GM19467 (cell line): Measurements from ENCODE around the gene CFAP299.
"Not testable (repeated sequence)": the region's sequence is repeated elsewhere in the genome, so short reads cannot be mapped to it uniquely, and the experiment has no call there.

Experiments
- ATAC-seq: cut with Tn5 transposase; IDR thresholded peaks from one replicate; pipeline ENCODE4 v1.9.1; 2021; ENCODE audit warnings: mild to moderate bottlenecking, moderate library complexity; ENCODE audit not compliant: unreplicated experiment

Gene CFAP299

DNA sequence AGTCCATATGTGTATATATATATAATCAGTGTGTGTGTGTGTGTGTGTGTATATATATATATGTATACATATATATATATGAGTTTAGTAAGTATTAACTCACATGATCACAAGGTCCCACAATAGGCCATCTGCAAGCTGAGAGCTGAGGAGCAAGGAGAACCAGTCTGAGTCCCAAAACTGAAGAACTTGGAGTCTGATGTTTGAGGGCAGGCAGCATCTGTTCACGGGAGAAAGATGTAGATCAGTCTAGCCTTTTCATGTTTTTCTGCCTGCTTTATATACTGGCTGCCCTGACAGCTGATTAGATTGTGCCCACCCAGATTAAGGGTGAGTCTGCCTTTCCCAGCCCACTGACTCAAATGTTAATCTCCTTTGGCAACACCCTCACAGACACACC, 465.2 kb downstream of the CFAP299 start:
- not testable (repeated sequence) for ATAC-seq

DNA sequence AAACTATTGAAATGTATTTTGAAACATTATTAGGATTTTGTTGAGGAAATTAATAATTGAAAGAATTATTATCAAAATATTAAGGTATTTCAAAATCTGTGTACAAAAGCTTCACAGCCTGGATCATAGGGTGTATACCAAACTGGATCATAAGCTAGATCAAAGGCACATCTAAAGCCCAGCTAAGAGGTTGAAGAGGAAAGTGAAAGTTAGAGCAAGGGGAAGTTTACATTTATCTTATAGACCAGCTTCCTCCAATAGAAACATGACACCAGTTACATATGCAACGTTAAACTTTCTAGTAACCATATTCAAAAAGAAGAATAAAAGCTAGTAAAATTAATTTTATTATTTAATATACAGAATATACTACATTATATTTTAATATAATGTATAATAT, 467.8 kb downstream of the CFAP299 start:
- ATAC-seq = no peak

DNA sequence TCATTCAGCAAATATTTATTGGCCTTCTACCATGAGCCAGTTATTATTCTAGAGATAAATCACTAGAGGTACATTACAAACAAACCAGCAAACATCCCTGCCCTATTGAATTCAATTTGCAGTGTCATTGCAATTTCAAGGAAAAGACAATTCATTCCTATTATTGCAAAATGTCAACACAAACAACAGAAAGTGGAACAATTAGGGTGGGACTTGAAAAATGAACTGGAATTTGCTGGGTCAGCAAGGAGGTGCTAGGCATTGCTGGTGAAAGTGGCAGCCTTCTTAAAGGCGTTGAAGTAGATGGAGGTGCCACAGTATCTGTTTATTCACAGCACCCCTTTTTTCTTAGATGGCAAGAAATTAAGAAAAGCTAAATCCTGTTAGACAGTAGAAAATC, 470.9 kb downstream of the CFAP299 start:
- no peak for ATAC-seq

DNA sequence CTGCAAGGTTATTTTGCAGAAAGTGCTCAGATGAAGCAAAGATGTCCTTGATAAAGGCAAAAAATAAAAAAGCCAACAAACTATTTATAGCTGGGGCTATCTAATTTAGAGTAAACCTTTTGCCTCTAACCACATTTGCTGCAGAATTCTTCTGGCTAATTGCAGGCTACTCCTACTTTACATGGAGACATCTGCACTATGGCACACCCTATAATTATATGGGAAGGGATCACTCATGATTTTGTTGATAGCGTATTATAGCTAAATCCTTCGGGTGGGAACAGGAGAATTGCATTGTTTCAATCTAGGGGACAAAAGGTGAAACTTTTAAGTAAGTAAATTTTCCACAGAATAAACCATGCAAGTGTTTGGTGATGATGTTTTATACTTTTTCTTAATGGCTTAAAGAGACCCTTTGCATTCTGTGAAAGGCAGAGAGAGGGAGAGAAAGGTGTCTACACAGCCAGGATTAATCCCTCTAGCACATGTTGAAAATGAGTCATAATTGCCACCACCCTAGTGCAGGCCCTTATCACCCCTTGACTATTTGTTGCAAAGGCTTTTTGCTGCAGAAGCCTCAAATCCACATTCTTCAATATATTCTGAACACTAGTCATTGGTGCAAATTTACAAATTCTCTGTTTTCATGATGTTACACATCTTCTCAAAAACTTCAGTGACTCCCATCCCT, 473.7 kb downstream of the CFAP299 start:
- ATAC-seq = no peak

DNA sequence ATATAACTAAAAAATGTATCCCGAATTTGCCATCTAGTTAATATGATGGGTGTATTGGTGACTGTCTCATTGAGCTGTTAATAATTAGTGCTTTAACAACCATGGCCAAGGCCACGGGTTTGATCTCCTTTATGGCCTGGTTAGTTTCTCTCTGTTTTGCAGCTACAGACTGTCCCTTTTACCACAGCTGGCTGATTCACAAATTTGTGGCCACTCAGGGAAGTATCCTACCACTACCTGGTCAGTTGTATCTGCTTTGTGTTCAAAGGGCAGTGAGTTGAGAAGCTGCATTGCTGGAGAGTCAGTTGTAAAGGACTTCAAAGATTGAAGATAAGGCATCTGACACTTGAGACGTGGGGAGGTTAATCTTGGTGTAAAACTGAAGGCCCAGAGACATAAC, 475.9 kb downstream of the CFAP299 start:
- no peak for ATAC-seq

DNA sequence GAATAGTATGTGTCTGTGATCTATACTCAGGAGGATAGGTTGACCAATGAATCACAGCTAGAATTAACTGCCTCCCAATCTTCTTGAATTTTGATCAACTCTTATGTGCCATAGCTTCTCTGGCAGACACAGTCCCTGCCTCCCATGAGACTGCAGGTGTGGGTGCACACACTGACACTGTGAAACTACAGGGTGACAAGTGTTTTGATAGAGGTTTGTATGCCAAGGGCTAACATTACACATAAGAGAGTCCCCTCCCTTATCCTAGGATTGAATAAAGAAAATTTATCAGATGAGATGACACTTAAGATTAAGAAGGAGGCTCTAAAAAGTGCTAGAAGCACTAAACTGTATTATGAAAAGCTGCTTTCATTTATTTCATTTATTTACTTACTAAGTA, 476.6 kb downstream of the CFAP299 start:
- ATAC-seq = no peak

DNA sequence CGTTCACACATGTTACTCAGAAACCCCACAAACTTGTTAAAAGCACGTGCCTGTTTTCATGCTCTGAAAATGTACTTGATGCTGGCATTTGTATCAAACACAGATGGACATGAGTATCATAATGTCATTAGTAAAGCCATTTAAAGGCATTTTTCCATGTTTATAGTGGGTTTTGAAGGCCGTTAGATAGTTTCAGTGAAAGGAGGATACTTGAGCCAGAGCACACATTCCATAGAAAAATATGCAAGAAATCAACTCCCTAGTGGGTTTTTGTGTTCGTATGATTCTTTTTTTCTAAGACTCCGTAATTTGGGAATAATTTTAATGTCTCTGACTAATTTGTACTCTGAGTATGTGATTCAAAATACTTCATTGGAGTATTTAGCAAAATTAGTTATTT, 478.7 kb downstream of the CFAP299 start:
- no peak for ATAC-seq

DNA sequence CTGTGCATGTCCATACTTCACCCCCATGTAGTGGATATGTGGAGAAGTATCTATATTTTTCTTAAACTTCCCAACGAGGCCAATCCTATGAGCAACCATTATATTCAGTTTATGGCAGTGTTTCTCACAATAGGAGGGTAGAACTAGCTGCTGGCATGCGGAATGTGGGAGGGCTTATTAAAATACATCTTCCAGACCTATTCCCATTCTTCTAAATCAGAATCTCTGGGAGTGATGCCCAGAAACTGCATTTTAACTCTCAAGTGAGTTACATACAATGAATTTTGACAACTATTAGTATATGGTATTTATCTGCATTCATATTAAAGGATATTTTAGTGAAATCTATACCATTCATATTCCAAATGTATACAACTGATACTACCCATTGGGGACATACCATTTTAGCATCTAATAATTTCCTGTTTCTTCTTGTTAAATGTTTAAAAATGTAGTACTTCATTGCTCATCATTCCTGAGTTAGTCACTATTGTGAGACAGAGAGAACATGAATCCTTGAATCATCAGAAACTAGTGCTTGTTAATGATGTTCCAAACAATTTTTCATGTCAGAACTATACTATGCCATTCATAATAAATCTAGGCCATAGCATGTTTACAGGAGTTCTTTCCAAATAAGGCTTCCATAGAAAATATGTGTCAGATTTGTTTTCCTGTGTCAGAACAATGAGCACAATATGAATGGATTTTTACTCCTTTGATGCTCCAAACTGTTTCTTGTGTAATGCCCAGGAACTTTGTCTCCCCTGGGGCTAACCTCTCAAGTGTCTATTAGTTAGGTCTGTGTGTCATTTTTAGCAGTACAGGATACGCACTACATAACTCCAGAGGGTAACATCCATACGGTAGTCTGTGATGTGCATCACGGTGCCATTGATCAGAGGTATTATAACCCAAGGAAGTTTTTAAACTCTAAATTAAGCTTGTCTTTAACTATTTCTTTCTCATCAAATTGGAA, 496.1 kb downstream of the CFAP299 start:
- no peak for ATAC-seq

DNA sequence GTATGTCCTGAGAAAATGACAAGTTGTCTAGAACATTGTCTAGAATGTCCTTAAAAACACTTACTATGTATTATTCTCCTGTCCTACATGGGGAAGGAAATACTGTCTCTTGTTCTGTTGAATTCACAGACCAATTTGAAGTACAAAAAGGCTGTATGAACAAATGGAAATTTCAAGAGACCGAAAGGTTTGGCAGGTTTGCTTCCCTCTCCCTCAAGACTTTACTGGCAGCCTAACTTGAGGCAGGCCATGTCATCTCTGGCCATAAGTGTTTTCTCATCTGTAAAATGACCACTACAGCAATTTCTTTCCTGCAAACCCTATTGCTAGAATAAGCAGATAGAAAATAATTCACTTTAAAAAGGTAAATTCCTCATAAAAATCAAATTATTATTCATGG, 503.8 kb downstream of the CFAP299 start:
- no peak for ATAC-seq

DNA sequence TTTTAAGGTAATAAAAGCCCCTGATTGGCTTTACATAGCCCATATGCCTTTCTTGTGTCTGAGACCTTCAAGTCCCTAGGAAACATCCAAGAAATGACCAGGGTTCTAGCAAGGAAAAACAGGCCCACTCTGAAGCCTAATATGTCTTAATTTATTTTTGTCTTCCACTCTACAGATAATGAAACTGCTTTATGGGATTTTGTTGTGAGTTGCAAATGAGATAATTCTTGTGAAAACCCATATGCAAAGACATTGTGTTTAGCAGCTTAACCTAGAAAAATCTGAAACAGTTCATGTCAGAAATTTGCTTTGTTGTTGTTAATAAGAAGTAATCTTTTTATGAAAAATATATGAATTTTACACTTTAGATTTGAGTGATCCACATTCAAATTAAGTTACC, 504.3 kb downstream of the CFAP299 start:
- ATAC-seq = no peak

DNA sequence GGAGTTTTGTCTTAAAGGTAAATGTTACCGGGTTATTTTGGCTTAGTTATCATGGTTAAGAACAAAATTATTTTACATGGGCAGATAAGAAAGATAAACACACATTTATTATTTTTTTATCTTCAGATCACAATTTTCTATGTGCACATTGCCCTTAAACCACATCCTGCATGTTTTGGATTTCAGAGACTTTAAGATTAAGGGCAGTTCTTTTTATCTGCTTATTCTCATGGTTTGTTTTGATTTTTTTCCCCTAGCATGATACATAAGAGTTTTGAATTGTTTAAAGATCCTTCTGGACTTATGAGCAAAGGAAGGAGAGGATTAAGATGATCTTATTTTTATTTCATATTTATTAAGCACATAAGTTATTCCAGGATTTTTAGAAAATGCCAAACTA, 504.9 kb downstream of the CFAP299 start:
- ATAC-seq = no peak

DNA sequence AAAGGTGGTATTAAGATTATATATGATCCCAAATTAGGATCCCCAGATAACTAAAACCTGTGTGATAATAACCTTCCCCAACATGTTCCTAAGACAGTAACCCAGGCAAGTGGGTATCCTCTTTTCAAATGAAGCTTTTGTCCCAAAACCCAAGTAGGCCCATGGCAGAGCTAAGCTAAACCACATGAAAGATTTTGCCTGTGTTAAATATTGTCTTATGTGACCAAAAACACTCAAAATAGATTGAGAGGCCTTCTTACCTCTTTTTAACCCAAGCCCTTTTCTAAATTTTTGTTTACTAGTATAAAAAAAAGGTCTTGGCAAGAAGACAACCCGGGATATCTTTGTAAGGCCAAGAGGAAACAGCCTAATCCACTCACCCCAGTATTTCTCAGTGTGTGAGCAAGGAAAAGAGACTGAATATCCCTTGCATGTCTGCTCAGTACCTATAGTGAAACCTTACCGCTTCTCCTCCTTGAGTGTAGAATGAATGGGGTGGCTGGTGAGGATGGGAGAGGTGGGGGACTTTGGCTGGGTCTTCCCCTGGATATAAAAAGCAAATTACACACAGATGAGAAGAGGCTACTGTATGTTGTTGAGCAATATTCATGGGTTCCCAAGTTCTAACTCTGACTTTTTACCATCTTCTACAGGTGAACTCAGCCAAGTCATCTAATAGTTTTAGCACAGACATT, 506.2 kb downstream of the CFAP299 start:
- ATAC-seq = no peak

DNA sequence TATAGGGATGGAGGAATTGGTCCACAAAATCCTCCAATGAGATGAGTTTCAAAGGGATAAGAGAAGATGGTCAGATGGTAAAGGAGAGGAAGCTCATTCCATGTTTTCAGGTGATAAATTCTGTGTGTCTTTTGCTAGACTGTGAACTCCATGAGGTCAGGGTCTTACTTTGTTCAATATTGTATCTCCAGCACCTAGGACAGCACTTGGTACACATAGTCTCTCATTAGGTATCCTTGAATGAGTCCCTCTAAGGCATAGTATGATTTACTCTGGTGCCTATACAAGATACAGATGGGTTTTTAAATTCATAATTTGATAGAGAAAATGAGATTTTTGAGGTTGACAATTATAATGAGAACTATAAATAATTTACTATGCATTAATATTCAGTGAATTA, 510.7 kb downstream of the CFAP299 start:
- ATAC-seq = no peak

DNA sequence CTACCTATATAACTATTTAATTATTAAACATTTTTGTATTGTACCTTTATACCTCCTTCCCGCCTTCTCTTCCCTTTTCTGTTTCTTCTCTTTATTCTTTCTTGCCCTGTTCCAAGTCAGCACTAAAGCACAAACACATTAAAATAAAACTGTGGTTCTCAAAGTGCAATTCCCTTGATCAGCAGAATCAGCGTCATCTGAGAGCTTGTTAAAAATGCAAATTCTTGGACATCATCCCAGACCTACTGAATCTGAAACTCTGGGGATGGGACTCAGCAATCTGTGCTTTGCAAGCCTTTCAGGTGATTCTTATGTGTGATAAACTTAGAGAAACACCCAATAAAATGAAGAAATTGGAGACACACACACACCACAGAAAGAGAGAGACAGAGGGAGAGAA, 516.5 kb downstream of the CFAP299 start:
- no peak for ATAC-seq

DNA sequence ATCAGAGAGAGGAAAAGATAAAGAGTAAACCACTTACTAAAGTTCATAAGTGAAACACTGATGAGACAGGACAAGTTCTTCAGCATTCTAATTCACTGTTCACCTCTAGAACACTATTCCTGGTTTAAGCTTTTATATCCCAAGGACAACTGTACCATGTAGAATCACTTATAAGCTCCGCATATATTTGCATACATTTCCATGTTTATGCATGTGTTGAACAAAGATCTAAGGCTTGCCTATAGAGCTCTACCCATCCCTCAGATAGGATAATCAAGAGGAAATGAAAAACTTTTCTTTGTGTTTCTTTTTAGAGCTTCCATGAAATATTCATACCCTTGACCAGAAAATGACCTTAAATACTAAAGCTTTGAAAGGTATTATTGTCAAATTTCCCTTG, 538.0 kb downstream of the CFAP299 start:
- no peak for ATAC-seq

DNA sequence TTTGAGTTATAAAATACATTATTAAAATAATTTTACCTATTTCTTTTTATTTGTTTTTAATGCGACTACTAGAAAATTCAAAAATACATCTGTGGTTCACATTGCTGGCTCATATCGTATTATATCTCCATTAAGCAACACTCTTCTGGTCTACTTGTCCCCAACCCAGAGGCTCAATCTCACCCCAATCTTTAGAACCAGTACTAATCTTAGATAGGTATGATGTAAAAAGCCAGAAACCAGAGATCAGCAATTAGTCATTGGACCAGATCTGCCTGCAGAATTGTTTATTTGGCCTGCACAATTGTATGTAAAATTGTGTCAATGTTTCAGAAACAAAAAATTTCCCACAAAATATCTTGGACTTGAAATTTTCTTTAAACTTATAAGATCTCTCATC, 539.4 kb downstream of the CFAP299 start:
- no peak for ATAC-seq

DNA sequence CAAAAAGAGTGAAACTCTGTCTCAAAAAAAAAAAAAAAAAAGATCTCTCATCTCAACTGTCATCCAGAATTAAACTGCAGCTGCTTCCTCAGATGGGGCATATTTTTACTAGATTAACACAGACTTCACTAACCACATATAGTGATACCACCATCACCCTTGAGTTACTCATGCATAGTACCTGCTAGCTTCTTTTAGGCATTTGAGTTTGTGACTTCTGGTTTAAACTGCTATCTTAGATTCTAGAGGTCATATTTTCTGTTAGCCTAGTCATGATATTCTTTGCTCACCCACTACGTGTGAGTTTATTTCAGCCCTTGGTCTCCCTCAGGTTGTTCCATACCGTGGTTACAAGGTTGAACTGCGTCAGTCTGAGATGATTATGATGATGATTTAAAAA, 540.1 kb downstream of the CFAP299 start:
- ATAC-seq = peak; percentile 93

DNA sequence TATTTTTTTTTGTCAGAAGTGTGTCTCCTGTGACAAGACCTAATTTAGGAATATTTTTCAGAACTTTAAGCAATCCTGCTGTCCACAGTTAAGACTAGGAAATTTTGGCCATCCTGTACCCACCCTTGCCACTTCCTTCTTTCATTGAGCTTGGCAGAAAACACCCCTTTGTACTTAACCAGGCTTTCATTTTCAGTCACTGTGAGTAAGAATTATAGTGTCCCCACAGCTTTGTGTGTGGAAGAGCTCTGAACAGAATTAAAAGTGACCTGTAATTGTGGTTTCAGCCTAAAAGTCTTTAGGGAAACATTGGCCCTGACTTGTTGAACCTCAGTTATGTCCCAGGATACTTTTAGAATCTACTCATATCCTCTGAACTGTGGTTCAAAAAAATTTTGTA, 541.3 kb downstream of the CFAP299 start:
- peak; percentile 72 for ATAC-seq

DNA sequence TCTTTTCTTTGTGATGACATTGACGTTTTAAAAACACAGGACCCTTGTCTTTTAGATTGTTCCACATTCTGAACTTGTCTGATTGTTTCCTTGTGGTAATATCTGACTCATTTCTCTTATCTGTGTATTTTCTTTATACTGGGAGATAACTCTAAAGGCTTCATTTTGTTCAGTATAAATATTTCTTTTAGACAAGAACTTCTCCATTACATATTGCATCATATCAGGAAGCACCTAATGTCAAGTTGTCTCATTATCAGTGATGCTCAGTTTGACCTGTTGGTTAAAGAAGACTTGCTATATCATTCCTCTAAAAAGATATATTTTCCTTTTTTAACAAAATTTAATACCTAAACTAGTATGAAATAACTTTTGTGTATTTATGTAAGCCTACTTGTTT, 542.7 kb downstream of the CFAP299 start:
- ATAC-seq = no peak

DNA sequence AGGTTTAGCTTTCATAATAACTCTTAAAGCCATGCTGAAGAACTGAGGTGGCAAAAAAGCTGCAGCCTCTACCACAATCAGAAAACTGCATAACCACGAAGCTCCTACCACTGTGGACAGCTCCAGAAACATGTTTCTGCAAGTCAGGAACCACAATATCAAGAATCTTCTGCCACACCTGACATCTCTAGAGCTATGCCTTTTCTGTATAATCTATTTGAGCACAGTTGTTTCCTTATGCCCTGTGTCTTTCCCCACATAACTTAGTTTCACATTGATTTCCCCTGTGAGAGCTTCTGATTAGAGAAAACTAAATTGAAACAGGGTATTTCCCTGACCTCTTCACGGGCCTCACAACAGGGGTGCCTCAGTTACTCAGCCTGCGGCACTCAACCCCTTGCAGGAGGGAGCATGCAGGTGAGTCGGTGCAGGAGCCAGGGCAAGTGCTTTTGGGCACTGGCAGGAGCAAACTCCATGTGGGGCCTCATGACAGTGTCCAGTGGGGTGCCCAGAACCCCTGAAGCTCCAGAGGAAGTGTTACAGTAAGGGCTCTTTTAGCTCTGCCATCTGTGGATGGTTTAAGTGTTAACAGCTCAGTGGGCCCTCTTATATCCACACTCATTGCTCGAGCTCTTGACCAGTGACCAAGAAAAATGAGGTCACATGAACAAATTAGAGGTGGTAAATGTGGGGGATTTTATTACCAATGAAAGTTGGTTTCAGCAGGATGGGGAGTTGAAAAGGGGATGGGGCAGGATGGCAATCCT, 562.2 kb downstream of the CFAP299 start:
- peak; percentile 78 for ATAC-seq

DNA sequence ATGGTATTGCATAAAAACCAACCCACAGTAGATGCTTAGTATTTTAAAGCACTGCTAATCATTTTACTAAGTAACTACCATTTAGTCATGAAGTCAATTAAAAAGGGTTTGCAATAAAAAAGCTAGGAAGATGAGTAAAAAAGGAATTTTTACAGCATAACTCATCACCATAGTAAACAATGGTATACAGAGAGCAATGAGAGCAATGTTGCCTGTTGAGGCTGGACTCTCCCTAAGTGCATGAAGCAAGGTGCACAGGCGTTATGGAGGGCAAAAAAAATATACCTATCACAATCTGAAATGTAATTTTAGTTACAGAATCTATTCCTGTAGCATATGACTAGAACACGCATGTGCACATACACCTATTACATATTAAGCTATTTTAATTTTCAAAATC, 565.4 kb downstream of the CFAP299 start:
- no peak for ATAC-seq
